GM19351 (cell line): ENCODE data around the gene ZNF565.
"Not testable (repeated sequence)": the region's sequence is repeated elsewhere in the genome, so short reads cannot be mapped to it uniquely, and the experiment has no call there.

Experiments
- ATAC-seq: cut with Tn5 transposase; IDR thresholded peaks from one replicate; pipeline ENCODE4 v1.9.1; 2021; ENCODE audit warnings: mild to moderate bottlenecking, moderate library complexity; ENCODE audit not compliant: unreplicated experiment

ZNF565 gene

DNA sequence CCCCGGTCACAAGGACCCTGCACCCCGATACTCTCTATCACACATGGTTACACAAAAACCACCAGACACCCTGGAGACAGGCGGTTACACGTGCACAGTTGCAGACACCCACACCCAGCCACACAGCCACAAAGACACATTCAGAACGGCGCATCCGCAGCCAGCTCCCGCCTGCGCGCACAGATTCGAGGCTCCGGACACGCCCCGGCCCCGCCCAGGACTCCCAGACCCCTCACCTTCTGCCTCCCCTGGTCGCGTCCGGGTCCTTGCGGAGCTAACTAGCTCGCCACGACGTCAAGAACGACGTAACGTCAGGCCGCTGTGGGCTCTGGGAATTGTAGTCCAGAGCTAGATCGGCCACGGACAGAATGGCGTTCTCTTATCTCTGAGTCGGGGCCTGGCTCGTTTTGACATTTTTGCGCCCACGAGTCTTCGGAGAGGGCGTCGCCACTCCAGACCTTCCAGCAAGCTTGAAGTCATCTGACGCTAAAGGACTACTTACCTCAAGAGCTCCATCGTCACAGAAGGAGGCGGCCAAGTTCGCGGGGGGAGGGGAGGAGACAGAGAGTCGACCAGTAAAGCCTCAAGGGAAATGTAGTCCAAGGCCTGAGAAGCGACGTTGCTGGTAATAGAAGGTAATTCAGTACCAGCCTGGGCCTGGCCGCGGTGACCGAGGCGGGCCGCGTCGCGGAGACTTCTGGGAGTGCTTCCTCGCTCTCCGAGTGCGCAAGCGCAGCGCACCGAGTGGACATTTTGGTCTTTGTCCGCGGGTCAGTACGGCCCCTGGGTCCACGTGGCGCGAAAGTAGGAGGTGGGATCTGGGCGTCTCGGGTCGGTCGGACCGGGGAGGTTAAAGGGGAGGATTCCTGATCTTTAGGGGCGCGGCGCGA is at the start of gene ZNF565, which contains the start of gene ZNF146:
Gene ZNF565, minus strand, starts transcription at position 280 of the 890 bp plus-strand sequence. CDS start 12,680 bp downstream, outside the sequence.
Gene ZNF146, plus strand, starts transcription at position 721 of the 890 bp plus-strand sequence. CDS start 21,335 bp downstream, outside the sequence.
- peak; percentile 89 for ATAC-seq

- ATAC-seq, result no peak
These were observed 44.7 kb upstream of the ZNF565 start for GRCh38 chr19:36259211-36259610.

DNA sequence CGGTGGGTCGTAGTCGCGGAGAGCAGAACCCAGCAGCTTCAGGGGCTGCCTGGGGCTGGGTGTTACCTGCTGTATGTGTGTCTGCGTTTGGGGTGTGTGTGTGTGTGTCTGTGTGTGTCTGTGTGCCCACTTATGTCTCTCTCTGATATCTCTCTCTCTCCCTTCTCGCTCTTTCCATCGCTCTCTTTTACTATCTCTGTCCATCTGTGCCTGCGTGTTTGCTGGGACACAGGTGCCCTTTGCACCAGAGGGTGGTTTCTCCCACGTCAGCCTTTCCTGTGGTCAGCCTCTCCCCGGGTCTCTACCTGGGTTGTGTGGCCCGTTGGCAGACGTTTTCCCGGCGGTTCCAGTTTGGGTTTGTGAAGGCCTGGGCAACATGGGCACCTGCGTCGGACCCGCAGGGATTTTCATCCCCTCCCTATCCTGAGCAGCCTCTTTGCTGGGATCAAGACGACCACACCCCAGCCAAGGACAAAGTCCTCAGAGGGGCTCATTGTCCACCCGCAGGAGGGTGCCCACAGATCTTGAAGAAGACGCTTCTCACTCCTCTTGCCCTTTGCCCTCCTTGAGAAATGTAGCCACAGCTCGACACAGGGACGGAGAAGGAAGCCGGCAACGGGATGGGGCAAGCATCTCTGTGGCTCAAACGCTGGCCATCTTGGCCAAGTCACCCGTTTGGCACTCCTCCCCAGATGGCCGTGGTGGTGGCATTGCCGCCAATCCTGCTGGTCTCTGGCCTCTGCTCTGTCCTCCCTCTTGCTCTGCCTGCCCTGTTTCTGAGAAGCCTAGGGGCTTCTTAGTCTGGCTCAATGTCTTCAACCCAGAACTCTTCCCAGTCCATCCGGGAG is 43.8 kb upstream of the ZNF565 start:
- ATAC-seq, result no peak

DNA sequence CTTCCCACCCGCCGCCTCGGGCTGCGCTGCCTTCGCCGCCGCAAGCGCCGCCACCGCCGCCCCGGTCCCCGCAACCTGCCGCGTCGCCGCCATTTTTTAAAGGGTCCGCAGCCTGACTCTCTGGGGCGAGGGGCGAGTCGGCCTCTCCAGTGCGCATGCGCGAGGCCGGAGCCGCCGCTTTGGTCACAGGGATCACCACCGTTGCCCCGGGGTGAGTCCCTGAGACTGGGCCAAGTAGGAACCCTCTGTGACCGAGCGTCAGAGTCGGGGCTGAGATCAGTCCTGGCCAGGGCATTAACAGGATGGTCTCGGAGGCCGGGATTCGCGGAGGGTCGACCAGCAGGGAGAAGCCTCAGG is 43.0 kb upstream of the ZNF565 start:
- no peak for ATAC-seq

- ATAC-seq, result no peak
These were observed 42.5 kb upstream of the ZNF565 start for GRCh38 chr19:36256853-36257519.

DNA sequence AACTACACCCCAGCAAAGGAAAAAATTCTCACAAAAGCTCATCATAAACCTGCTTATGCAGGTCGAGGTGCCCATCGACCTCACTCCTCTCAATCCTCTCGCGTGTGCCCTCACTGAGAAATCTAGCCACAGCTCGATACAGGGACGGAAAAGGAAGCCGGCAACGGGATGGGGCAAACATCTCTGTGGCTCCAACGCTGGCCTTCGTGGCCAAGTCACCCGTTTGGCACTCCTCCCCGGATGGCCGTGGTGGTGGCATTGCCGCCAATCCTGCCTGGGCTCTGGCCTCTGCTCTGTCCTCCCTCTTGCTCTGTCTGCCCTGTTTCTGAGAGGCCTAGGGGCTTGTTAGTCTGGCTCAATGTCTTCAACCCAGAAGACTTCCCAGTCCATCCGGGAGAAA is 41.6 kb upstream of the ZNF565 start:
- no peak for ATAC-seq

DNA sequence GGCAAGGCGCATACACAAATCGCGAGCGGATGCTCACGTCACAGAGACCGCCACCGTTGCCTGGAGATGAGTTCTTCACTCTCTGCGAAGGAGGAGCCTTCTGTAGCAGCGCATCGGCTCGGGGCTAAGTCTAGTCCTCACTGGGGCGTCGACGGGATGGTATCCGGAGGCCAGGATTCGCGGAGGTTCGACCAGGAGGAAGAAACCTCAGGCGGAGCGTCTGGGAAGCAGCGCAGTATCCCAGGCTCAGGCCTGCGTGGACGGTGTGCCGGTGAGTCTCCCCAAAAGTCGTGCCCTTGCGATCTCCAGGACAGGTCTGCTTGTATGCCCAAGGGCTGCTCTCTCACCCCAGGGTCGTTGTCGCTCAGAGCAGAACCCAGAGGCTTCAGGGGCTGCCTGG is 40.9 kb upstream of the ZNF565 start:
- no peak for ATAC-seq

DNA sequence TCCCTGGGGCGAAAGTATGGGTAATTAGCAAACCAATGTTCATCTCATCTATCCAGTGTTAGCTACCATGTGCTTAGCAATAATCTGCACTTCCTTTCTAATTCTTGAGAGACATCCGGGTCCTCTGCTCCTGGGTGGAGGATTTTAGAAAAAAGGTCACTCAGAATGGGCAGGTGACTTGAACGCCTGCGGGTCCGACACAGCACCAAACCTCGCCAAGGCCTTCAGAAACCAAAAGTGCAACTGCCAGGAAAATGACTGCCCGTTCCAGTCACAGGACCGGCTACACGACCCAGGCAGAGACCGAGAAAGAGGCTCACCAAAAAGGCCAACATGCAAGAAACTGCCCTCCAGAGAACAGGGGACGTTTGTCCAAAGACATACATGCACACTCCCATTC is 40.4 kb upstream of the ZNF565 start:
- no peak for ATAC-seq

- ATAC-seq, result no peak
These were observed 37.6 kb upstream of the ZNF565 start for GRCh38 chr19:36252047-36252446.

GRCh38 chr19:36246006-36246481 is 31.6 kb upstream of the ZNF565 start:
- ATAC-seq, result no peak

GRCh38 chr19:36245210-36246005 is 30.9 kb upstream of the ZNF565 start:
- ATAC-seq, result no peak

- no peak for ATAC-seq
These were observed 29.6 kb upstream of the ZNF565 start for GRCh38 chr19:36244066-36244465.

DNA sequence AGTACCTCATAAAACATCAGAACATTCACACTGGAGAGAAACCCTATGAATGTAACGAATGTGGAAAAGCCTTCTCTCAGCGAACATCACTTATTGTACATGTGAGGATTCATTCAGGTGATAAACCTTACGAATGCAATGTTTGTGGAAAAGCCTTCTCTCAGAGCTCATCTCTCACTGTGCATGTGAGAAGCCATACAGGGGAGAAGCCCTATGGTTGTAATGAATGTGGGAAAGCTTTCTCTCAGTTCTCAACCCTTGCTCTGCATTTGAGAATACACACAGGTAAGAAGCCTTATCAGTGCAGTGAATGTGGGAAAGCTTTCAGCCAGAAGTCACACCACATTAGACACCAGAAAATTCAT is 22.5 kb upstream of the ZNF565 start:
- no peak for ATAC-seq

- ATAC-seq, result no peak
These were observed 22.0 kb upstream of the ZNF565 start for GRCh38 chr19:36236304-36236945.

DNA sequence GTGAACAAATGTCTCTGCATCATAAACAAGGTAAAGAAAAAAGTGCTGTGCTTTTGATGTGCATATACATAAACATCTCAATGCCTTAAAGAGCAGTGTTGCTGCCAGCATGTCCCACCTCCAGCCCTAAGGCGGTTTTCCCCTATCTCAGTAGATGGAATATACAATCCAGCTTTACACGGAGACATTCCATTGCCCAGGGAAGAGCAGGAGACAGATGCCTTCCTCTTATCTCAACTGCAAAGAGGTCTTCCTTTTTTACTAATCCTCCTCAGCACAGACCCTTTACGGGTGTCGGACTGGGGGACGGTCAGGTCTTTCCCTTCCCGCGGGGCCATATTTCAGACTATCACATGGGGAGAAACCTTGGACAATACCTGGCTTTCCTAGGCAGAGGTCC is 19.2 kb upstream of the ZNF565 start:
- ATAC-seq, result not testable (repeated sequence)

- ATAC-seq, result no peak
These were observed 10.9 kb upstream of the ZNF565 start for GRCh38 chr19:36225219-36225892.

DNA sequence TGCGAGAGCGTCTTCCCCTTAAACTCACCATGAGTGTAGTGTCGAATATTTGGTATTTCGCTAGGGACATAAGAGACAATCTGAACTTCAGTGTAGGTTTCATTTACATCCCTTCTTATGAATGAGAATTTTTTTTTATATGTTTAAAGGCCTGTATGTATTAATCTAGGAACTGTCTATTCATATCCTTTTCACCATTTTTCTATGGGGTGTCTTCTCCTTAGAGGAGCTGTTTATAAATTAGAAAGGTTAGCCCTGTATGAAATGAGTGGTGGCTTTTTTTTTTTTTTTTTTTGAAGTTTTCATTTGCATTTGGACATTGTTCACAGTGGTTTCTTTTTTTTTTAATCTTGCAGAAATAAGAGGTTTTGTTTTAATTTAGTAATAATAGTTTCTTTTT is 8.0 kb upstream of the ZNF565 start:
- no peak for ATAC-seq

DNA sequence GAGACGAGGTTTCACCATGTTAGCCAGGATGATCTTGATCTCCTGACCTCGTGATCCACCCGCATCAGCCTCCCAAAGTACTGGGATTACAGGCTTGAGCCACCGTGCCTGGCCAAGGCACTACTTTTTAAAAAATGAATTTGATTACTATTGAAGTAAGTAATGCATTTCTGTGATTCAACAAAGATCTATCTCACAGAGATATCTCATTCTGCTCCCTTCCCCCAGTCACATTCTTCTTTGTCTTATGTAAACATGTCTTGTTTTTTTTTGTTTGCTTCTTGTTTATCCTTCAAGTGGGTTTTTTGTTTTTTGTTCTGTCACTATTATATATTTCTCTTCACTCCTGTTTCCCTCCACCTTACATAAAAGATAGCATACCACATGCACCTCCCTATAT is 7.0 kb upstream of the ZNF565 start:
- ATAC-seq, result no peak
